ENCODE data around the gene FAM107B.

- TF ChIP-seq CBX5 (CRISPR knock-in tag; IDR thresholded peaks at IDR 0.05; ENCODE audit: borderline replicate concordance) (no peak), KLF16 (CRISPR knock-in tag; IDR thresholded peaks at IDR 0.05) (no peak), ZNF558 (CRISPR knock-in tag; IDR thresholded peaks at IDR 0.05; ENCODE audit: borderline replicate concordance) (no peak), NFATC3 (CRISPR knock-in tag; IDR thresholded peaks at IDR 0.05) (no peak), UBTF (CRISPR knock-in tag; IDR thresholded peaks at IDR 0.05) (no peak), ZNF567 (CRISPR knock-in tag; IDR thresholded peaks at IDR 0.05; ENCODE audit: borderline replicate concordance) (no peak)
These were observed 272.3 kb downstream of the FAM107B start for GRCh38 chr10:14502431-14502830.
